GM12878 (cell line): ENCODE results near the gene CEP78. TPM values are rescaled to one million over a fixed set of nuclear protein-coding genes. Genes with fewer than 3 reads are reported as not detected.

Source experiments
- ATAC-seq: fragments of 200-7000 bp; cut with Tn5 transposase; 3 replicates; pipeline ENCODE4 v1.9.1; 2020; ENCODE audit warnings: mild to moderate bottlenecking, moderate library complexity
- BruUV-seq: library from RNA; stranded (reverse); fragments of 400-500 nt; replicated peaks from 2 replicates; lab custom pipeline; 2021; lab: Mats Ljungman, UMichigan
- CTCF ChIA-PET: fragments of 300-600 bp; sonication (Branson Sonifier 250); formaldehyde crosslinking; extraction: SDS; loops from one replicate; lab custom pipeline; 2021; ENCODE audit warnings: inconsistent platforms; lab: Yijun Ruan, JAX
- POLR2A ChIA-PET: fragments of 350-600 bp; formaldehyde crosslinking; extraction: SDS; loops from one replicate; lab custom pipeline; 2021; ENCODE audit warnings: inconsistent platforms; lab: Charles Lee
- RAD21 ChIA-PET: fragments of 300-600 bp; sonication (Branson Sonifier 250); formaldehyde crosslinking; loops from one replicate; lab custom pipeline; 2023; ENCODE audit warnings: antibody characterized with exemption; ENCODE audit not compliant: unreplicated experiment; lab: Charles Lee
- SMC1A ChIA-PET: fragments of 300-600 bp; sonication (Branson Sonifier 250); formaldehyde crosslinking; loops from one replicate; lab custom pipeline; 2023; ENCODE audit not compliant: unreplicated experiment, uncharacterized antibody; lab: Charles Lee
- DNase-seq: peaks from one replicate; pipeline ENCODE4 v3.0.0-alpha.2; 2011; ENCODE audit warnings: low read depth, low spot score
- FAIRE-seq: peaks from 3 replicates; lab custom pipeline; 2011; peaks lifted over from hg19 to GRCh38; lab: Jason Lieb, UNC
- H2AFZ ChIP-seq: 2 replicates; pipeline ENCODE4 v1.6.0; 2011; ENCODE audit warnings: low read depth, low read length, control low read depth; ENCODE audit not compliant: control insufficient read depth
- H3K27ac ChIP-seq: 2 replicates; pipeline ENCODE4 v1.5.1; 2011; ENCODE audit warnings: control low read depth; ENCODE audit not compliant: control insufficient read depth, insufficient read depth
- H3K27me3 ChIP-seq, 2 experiments: replicated peaks in 1 of 2; 2 replicates each; pipeline versions ENCODE4 v1.6.0 to v1.6.1; 2011; ENCODE audit warnings: low read length in 1 of 2; ENCODE audit not compliant: control insufficient read depth in 2 of 2, insufficient read depth in 2 of 2
- H3K36me3 ChIP-seq, 2 experiments: 2 replicates each; pipeline ENCODE4 v1.5.1; 2011; ENCODE audit warnings: low read length in 1 of 2; ENCODE audit not compliant: control insufficient read depth in 2 of 2, insufficient read depth in 2 of 2
- H3K4me1 ChIP-seq: 2 replicates; pipeline ENCODE4 v1.6.1; 2011; ENCODE audit warnings: mild to moderate bottlenecking, low read length, moderate library complexity, mixed read lengths; ENCODE audit not compliant: control insufficient read depth, insufficient read depth
- H3K4me2 ChIP-seq: 2 replicates; pipeline ENCODE4 v1.6.0; 2011; ENCODE audit warnings: control low read depth; ENCODE audit not compliant: control insufficient read depth, insufficient read depth
- H3K4me3 ChIP-seq: fragments of 200-600 bp; sonication (generic); 2 replicates; pipeline ENCODE4 v1.5.1; 2016
- H3K79me2 ChIP-seq: 2 replicates; pipeline ENCODE4 v1.6.0; 2011; ENCODE audit warnings: low read length; ENCODE audit not compliant: control insufficient read depth, insufficient read depth
- H3K9ac ChIP-seq: 2 replicates; pipeline ENCODE4 v1.8.0; 2011; ENCODE audit warnings: low read length, control low read depth, mixed read lengths; ENCODE audit not compliant: control insufficient read depth, insufficient read depth
- H3K9me3 ChIP-seq: replicated peaks from 3 replicates; pipeline ENCODE4 v1.5.1; 2011; ENCODE audit warnings: mild to moderate bottlenecking, low read length; ENCODE audit not compliant: control insufficient read depth, insufficient read depth
- H4K20me1 ChIP-seq: 2 replicates; pipeline ENCODE4 v1.6.0; 2011; ENCODE audit not compliant: control insufficient read depth, insufficient read depth
- CEBPB ChIP-seq, 2 experiments: fragments of 150-350 bp in 1 of 2; IDR thresholded peaks; 2 replicates each; pipeline ENCODE4 v1.6.1; 2012 to 2014; ENCODE audit warnings: low read depth in 2 of 2, low read length in 2 of 2, borderline replicate concordance in 1 of 2, inconsistent platforms in 1 of 2
- CHD1 ChIP-seq: IDR thresholded peaks from 2 replicates; pipeline ENCODE4 v1.6.1; 2012; ENCODE audit warnings: low read depth, low read length, improper control_type of control experiment
- FOS ChIP-seq: IDR thresholded peaks from 3 replicates; pipeline ENCODE4 v1.6.1; 2011; ENCODE audit warnings: borderline replicate concordance; ENCODE audit not compliant: insufficient read length; ENCODE audit errors: extremely low read depth
- IKZF2 ChIP-seq, 2 experiments: fragments of 450-650 bp; IDR thresholded peaks; 2 replicates each; pipeline ENCODE4 v1.6.1; 2017; ENCODE audit warnings: mild to moderate bottlenecking in 2 of 2, moderate library complexity in 2 of 2
- JUND ChIP-seq: IDR thresholded peaks from 2 replicates; pipeline ENCODE4 v1.6.1; 2012; ENCODE audit warnings: low read depth, mild to moderate bottlenecking, low read length, improper control_type of control experiment, moderate library complexity
- MTA2 ChIP-seq: fragments of 450-650 bp; IDR thresholded peaks from 2 replicates; pipeline ENCODE4 v1.6.1; 2016; ENCODE audit warnings: low read depth, mild to moderate bottlenecking, moderate library complexity
- NFYB ChIP-seq: IDR thresholded peaks from 2 replicates; pipeline ENCODE4 v1.6.1; 2011; ENCODE audit warnings: low read depth, mild to moderate bottlenecking, low read length, improper control_type of control experiment, moderate library complexity; ENCODE audit not compliant: insufficient read depth
- NR2F1 ChIP-seq: fragments of 450-650 bp; conservative IDR thresholded peaks from 2 replicates; pipeline ENCODE4 v1.6.1; 2017; ENCODE audit warnings: mild to moderate bottlenecking
- SMC3 ChIP-seq: IDR thresholded peaks from 2 replicates; pipeline ENCODE4 v1.6.1; 2011; ENCODE audit warnings: low read length, improper control_type of control experiment, borderline replicate concordance
- SUPT20H ChIP-seq: IDR thresholded peaks from 2 replicates; pipeline ENCODE4 v1.6.1; 2011; ENCODE audit warnings: low read depth, mild to moderate bottlenecking, low read length, moderate library complexity, borderline replicate concordance; ENCODE audit not compliant: control insufficient read depth
- TCF7 ChIP-seq: IDR thresholded peaks from 2 replicates; pipeline ENCODE4 v1.6.1; 2014; ENCODE audit warnings: antibody characterized with exemption, borderline replicate concordance
- YBX1 ChIP-seq: fragments of 450-650 bp; IDR thresholded peaks from 2 replicates; pipeline ENCODE4 v1.6.1; 2016; ENCODE audit warnings: antibody characterized with exemption
- ZNF274 ChIP-seq: IDR thresholded peaks from one replicate; pipeline ENCODE4 v1.8.0; 2011; ENCODE audit not compliant: insufficient read length, insufficient read depth
- WGBS: methylation state at CpG from one replicate; pipeline ENCODE4 v1.1.6; 2016; ENCODE audit warnings: low lambda C conversion rate; ENCODE audit not compliant: insufficient replicate concordance, insufficient coverage; ENCODE audit errors: missing lambda C conversion rate; 5-methylcytosine and 5-hydroxymethylcytosine counted together
- in situ Hi-C: fragments of 300-500 bp; cut with MboI; formaldehyde crosslinking; loops from 9 replicates; pipeline ENCODE4 v1.14.3; 2018; ENCODE audit warnings: mixed read lengths
- intact Hi-C: fragments of 100-400 bp; cut with micrococcal nuclease; formaldehyde crosslinking; loops from one replicate; pipeline ENCODE4 v1.14.2; 2022; ENCODE audit not compliant: unreplicated experiment
- polyA plus RNA-seq, 11 experiments: library from polyadenylated mRNA; depleted of rRNA in 4 of 11; unstranded in 6 of 11; stranded (reverse) in 5 of 11; fragments of >200 nt; fragmentation: Nextera tagmentation in 4 of 11; fragmentation: Illumina TruSeq in 1 of 11; extraction: Ambion mirVana in 4 of 11; extraction: Trizol in 1 of 11; gene quantifications; 1 replicate in 1 of 11; 2 replicates in 10 of 11; pipeline versions ENCODE4 v1.2.1 to v1.2.3, GENCODE V29; 2011 to 2016; ENCODE audit warnings: inconsistent platforms in 2 of 11, missing spikeins in 2 of 11, low read depth in 1 of 11
- total RNA-seq, 4 experiments: library from RNA; depleted of rRNA in 3 of 4; stranded (reverse); fragments of >200 nt in 3 of 4; fragmentation: Illumina TruSeq in 1 of 4; extraction: Trizol in 1 of 4; gene quantifications; 2 replicates each; pipeline versions ENCODE4 v1.2.1 to v1.2.3, GENCODE V29; 2013 to 2021
- TF ChIP-seq, protein P1 (sequence below): fragments of 450-650 bp; IDR thresholded peaks from 2 replicates; pipeline ENCODE4 v1.6.1; 2018; ENCODE audit warnings: borderline replicate concordance, mild to moderate bottlenecking; ENCODE audit not compliant: partially characterized antibody

The CEP78 gene
- total and polyA plus RNA-seq, 10 of the 15 experiments (the other 5 are each of a cell fraction or from before 2014, with no cell fraction given): 4.1 to 44.9 (median 27.9) TPM

DNA sequence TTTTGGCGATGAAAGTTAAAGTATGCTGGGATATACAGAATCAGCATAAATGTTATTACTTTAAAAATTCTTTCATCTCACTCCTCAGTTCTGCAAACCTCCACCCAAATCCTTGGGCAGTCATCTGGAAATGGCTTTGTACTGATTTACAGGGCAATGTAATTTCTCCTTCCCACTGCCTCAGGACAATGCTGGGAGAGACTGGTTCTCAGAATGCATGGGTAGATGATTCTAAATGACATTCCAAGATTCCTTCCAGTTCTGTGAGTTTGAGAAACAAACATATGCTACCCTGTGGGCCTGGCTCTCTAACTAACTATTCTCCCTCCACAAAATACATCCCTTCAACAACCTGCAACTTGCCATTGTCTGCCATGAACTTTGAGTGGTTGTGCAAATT lies 53.6 kb downstream of the CEP78 start:
- ATAC-seq: no peak
- 100% methylated on average over 1 of the region's 1 CpG for WGBS
- POLR2A ChIA-PET: no interaction called here

More for the DNA sequence above, 53.6 kb downstream of the CEP78 start:
- Histone ChIP-seq H3K36me3 (no peaks in the 10 kb centered on the region), H3K9me3 (no peaks in the 10 kb centered on the region), H3K4me2 (no peak overlapping the region), H3K4me3 (no peak overlapping the region), H3K27me3 (no peaks in the 10 kb centered on the region), H3K4me1 (no peaks in the 10 kb centered on the region), H4K20me1 (no peaks in the 10 kb centered on the region), H2AFZ (no peak overlapping the region), H3K79me2 (no peaks in the 10 kb centered on the region), H3K9ac (no peak overlapping the region), H3K27ac (no peak overlapping the region)
- FAIRE-seq: no peak
- CTCF ChIA-PET: no interaction called here
- no TSS peak for BruUV-seq
- TF ChIP-seq JUND (no peak), CEBPB (IDR thresholded peaks at IDR 0.05; ENCODE audit: borderline replicate concordance in 1 of 2, low read depth in 2 of 2, low read length in 2 of 2) (no peak), YBX1 (no peak), MTA2 (no peak), IKZF2 (IDR thresholded peaks at IDR 0.05) (no peak), NR2F1 (no peak), NFYB (no peak), SMC3 (no peak), ZNF274 (no peak), FOS (no peak), SUPT20H (no peak), TCF7 (no peak), CHD1 (no peak)
- TF ChIP-seq, protein P1, sequence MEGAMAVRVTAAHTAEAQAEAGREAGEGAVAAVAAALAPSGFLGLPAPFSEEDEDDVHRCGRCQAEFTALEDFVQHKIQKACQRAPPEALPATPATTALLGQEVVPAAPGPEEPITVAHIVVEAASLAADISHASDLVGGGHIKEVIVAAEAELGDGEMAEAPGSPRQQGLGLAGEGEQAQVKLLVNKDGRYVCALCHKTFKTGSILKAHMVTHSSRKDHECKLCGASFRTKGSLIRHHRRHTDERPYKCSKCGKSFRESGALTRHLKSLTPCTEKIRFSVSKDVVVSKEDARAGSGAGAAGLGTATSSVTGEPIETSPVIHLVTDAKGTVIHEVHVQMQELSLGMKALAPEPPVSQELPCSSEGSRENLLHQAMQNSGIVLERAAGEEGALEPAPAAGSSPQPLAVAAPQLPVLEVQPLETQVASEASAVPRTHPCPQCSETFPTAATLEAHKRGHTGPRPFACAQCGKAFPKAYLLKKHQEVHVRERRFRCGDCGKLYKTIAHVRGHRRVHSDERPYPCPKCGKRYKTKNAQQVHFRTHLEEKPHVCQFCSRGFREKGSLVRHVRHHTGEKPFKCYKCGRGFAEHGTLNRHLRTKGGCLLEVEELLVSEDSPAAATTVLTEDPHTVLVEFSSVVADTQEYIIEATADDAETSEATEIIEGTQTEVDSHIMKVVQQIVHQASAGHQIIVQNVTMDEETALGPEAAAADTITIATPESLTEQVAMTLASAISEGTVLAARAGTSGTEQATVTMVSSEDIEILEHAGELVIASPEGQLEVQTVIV: no peak
- RAD21 ChIA-PET: no interaction called here
- intact Hi-C loops: no loop called here
- in situ Hi-C loops: no loop called here
- SMC1A ChIA-PET: no interaction called here
- DNase-seq: no peak
